Activated B cell treated with CpG ODN at 0.5 μM for 24 hours (primary cell): Measurements from ENCODE around the gene TMEM117. TPM values are rescaled to one million over a fixed set of nuclear protein-coding genes. Genes with fewer than 3 reads are reported as not detected.

ENCODE experiments used
- ATAC-seq: fragments of 200-7000 bp; cut with Tn5 transposase; one replicate; pipeline ENCODE4 v1.10.0; 2021; ENCODE audit warnings: low read depth, mild to moderate bottlenecking, moderate library complexity
- CTCF ChIA-PET: fragments of 350-600 bp; sonication (Branson Sonifier 250); formaldehyde crosslinking; loops from one replicate; lab custom pipeline; 2021; ENCODE audit warnings: antibody characterized with exemption; lab: Charles Lee
- POLR2A ChIA-PET: fragments of 350-600 bp; sonication (Branson Sonifier 250); formaldehyde crosslinking; loops from one replicate; lab custom pipeline; 2021; ENCODE audit warnings: antibody characterized with exemption; lab: Charles Lee
- DNase-seq: peaks from one replicate; pipeline ENCODE4 v3.0.0; 2022
- H3K27ac Mint-ChIP-seq: one replicate; pipeline ENCODE4 v1.8.0; 2020; ENCODE audit warnings: mixed read lengths
- H3K27me3 Mint-ChIP-seq: one replicate; pipeline ENCODE4 v1.8.0; 2021; ENCODE audit warnings: mixed read lengths
- H3K36me3 Mint-ChIP-seq: one replicate; pipeline ENCODE4 v1.8.0; 2021; ENCODE audit warnings: low read depth, mixed read lengths
- H3K4me1 Mint-ChIP-seq: one replicate; pipeline ENCODE4 v1.8.0; 2021; ENCODE audit warnings: mixed read lengths
- H3K4me3 Mint-ChIP-seq: one replicate; pipeline ENCODE4 v1.8.0; 2020; ENCODE audit warnings: mild to moderate bottlenecking, mixed read lengths
- H3K9me3 Mint-ChIP-seq: one replicate; pipeline ENCODE4 v1.8.0; 2020; ENCODE audit warnings: mixed read lengths
- CTCF ChIP-seq: fragments of 200-600 bp; IDR thresholded peaks from one replicate; pipeline ENCODE4 v1.8.0; 2022; ENCODE audit warnings: antibody characterized with exemption, mild to moderate bottlenecking
- intact Hi-C: fragments of 100-400 bp; cut with micrococcal nuclease; formaldehyde crosslinking; loops from one replicate; pipeline ENCODE4 v1.15.1; 2024
- total RNA-seq: library from RNA; stranded (reverse); gene quantifications from 2 replicates; pipeline ENCODE4 v1.2.3, GENCODE V29; 2022

The TMEM117 gene
- total RNA-seq, 1 donor from 2014 or later = 4.8 TPM

DNA sequence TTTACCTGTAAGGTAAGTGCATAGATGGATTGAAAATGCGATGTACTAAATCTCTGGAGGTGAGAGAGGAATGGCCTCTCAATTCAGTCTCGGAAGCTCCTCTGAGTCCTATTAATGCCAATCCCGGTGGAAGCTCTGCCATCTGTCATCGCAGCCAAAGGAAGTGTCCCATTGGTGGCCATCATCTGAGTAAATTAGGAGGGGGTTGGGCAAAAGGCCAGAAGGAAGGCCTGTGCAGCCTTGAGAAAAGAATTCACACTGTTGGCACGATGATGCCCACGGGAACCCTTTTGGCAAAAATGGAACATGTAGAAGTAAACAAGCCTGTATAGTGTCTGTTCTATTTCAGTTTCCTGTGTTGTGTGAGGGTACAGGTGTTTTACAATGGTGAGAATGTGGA is 545.5 kb downstream of the TMEM117 start:
- no peaks in the 10 kb centered on the region for H3K4me1 Mint-ChIP-seq

GRCh38 chr12:44384136-44384535 is 548.3 kb downstream of the TMEM117 start:
- H3K36me3 Mint-ChIP-seq = peaks cover 12% of the 10 kb centered on the region
- DNase-seq (no peak), ATAC-seq (no peak)
- H3K27me3 Mint-ChIP-seq = no peaks in the 10 kb centered on the region
- CTCF ChIA-PET = no interaction called here
- H3K27ac Mint-ChIP-seq = no peak overlapping the region
- H3K4me1 Mint-ChIP-seq = no peaks in the 10 kb centered on the region
- TF ChIP-seq CTCF = no peak
- no peaks in the 10 kb centered on the region for H3K9me3 Mint-ChIP-seq
- H3K4me3 Mint-ChIP-seq = no peak overlapping the region
- intact Hi-C loops = no loop called here
- POLR2A ChIA-PET = no interaction called here

More for the DNA sequence above, 545.5 kb downstream of the TMEM117 start:
- ATAC-seq = no peak
- Mint-ChIP-seq H3K4me3 (no peak overlapping the region), H3K9me3 (no peaks in the 10 kb centered on the region), H3K36me3 (peaks cover 10% of the 10 kb centered on the region), H3K27ac (no peak overlapping the region), H3K27me3 (no peaks in the 10 kb centered on the region)
- CTCF ChIA-PET = no interaction called here
- TF ChIP-seq CTCF = no peak
- DNase-seq = no peak
- POLR2A ChIA-PET = no interaction called here
- intact Hi-C loops = no loop called here

- no peak overlapping the region for H3K27ac Mint-ChIP-seq
- TF ChIP-seq CTCF = no peak
- H3K36me3 Mint-ChIP-seq = peaks cover 12% of the 10 kb centered on the region
- H3K4me3 Mint-ChIP-seq = no peak overlapping the region
- ChIA-PET CTCF (no interaction called here), POLR2A (no interaction called here)
- ATAC-seq (no peak), DNase-seq (no peak)
- no peaks in the 10 kb centered on the region for H3K9me3 Mint-ChIP-seq
- H3K27me3 Mint-ChIP-seq = no peaks in the 10 kb centered on the region
- intact Hi-C loops = no loop called here
- no peaks in the 10 kb centered on the region for H3K4me1 Mint-ChIP-seq
Observed at GRCh38 chr12:44385964-44386363, 550.1 kb downstream of the TMEM117 start.

DNA sequence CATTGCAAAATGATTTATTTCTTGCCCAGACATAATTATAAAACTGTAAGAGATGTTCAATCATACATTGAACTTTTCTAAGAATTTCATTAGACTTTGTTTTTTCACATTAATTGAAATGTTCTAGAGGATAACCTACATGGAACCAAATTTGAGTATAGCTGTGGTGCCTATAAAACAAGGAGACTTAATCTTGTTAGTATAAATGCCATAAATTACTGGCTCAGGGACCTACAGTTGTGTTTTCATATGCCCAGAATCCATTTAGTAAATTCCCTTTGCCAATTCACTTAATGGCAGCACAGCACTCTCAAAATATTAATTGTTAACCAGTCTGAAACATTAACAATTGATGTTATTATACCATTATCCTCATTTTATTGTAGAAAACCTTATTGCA is 551.7 kb downstream of the TMEM117 start:
- DNase-seq (no peak), ATAC-seq (no peak)
- Mint-ChIP-seq H3K27me3 (no peaks in the 10 kb centered on the region), H3K9me3 (no peaks in the 10 kb centered on the region), H3K4me1 (no peaks in the 10 kb centered on the region), H3K36me3 (peaks cover 8% of the 10 kb centered on the region), H3K27ac (no peak overlapping the region), H3K4me3 (no peak overlapping the region)
- no peak for TF ChIP-seq CTCF
- intact Hi-C loops = no loop called here
- POLR2A ChIA-PET = no interaction called here
- CTCF ChIA-PET = no interaction called here

GRCh38 chr12:44389038-44389437 is 553.2 kb downstream of the TMEM117 start:
- Mint-ChIP-seq H3K36me3 (peaks cover 8% of the 10 kb centered on the region), H3K27me3 (no peaks in the 10 kb centered on the region), H3K4me1 (no peaks in the 10 kb centered on the region), H3K27ac (no peak overlapping the region), H3K9me3 (no peaks in the 10 kb centered on the region), H3K4me3 (no peak overlapping the region)
- POLR2A ChIA-PET = no interaction called here
- no peak for ATAC-seq
- intact Hi-C loops = no loop called here
- no peak for DNase-seq
- no peak for TF ChIP-seq CTCF
- CTCF ChIA-PET = no interaction called here
